ENCODE results near the gene DDX1. TPM values are rescaled to one million over a fixed set of nuclear protein-coding genes. Genes with fewer than 3 reads are reported as not detected.

Gene DDX1
- total and polyA plus RNA-seq, 2 experiments from 2014 or later = 99.9 to 102 TPM

- TF ChIP-seq CTCF (conservative IDR thresholded peaks at IDR 0.05; ENCODE audit: low read depth in 2 of 2) (no peak), EZH2 (IDR thresholded peaks at IDR 0.05; ENCODE audit: low read depth, unreplicated experiment) (no peak), ZNF331 (CRISPR knock-in tag; IDR thresholded peaks at IDR 0.05; ENCODE audit: low read depth) (no peak), EZH2phosphoT487 (IDR thresholded peaks at IDR 0.05; ENCODE audit: unreplicated experiment) (no peak), NANOG (IDR thresholded peaks at IDR 0.05; ENCODE audit: borderline replicate concordance) (no peak)
These were observed 37.5 kb downstream of the DDX1 start (continued) for GRCh38 chr2:15628899-15629855.

- Mint-ChIP-seq H3K27ac (no peak overlapping the region), H3K4me1 (peaks cover 3% of the 10 kb centered on the region), H3K36me3 (ENCODE audit: low read depth) (peaks cover 86% of the 10 kb centered on the region), H3K4me3 (no peak overlapping the region), H3K9me3 (no peaks in the 10 kb centered on the region), H3K27me3 (ENCODE audit: insufficient read depth, low read depth, poor library complexity) (peaks cover 3% of the 10 kb centered on the region)
- Histone ChIP-seq H3K4me3 (no peak overlapping the region), H3K9me2 (ENCODE audit: insufficient read depth) (no peaks in the 10 kb centered on the region), H3K4me1 (ENCODE audit: insufficient read depth) (no peaks in the 10 kb centered on the region), H3K36me3 (ENCODE audit: insufficient read depth) (peaks cover 56% of the 10 kb centered on the region), H3F3A (replicated peaks; ENCODE audit: low read depth) (no peaks in the 10 kb centered on the region), H3K27ac (ENCODE audit: low read depth) (no peak overlapping the region), H4K20me1 (replicated peaks; ENCODE audit: insufficient read depth) (no peaks in the 10 kb centered on the region), H3K79me2 (replicated peaks; ENCODE audit: insufficient read depth) (no peaks in the 10 kb centered on the region), H3K27me3 (ENCODE audit: insufficient read depth) (no peaks in the 10 kb centered on the region), H3K4me2 (no peak overlapping the region), H2AFZ (no peak overlapping the region)
- no peak for DNase-seq (ENCODE audit: low spot score)
- TF ChIP-seq STAT1 (IDR thresholded peaks at IDR 0.05; ENCODE audit: unreplicated experiment) (no peak), EZH2phosphoT487 (IDR thresholded peaks at IDR 0.05; ENCODE audit: unreplicated experiment) (no peak), REST (IDR thresholded peaks at IDR 0.05; ENCODE audit: unreplicated experiment) (no peak), NANOG (IDR thresholded peaks at IDR 0.05; ENCODE audit: borderline replicate concordance) (no peak), POLR2AphosphoS5 (IDR thresholded peaks at IDR 0.05; ENCODE audit: low read depth) (no peak), CTCF (conservative IDR thresholded peaks at IDR 0.05; ENCODE audit: low read depth in 2 of 2) (no peak)
- no peak for ATAC-seq
These were observed 38.7 kb downstream of the DDX1 start for GRCh38 chr2:15630121-15630977.

All from GM23338 (cell line).